PFSK-1 (cell line): ENCODE data around the gene CCDC88C. TPM values are rescaled to one million over a fixed set of nuclear protein-coding genes. Genes with fewer than 3 reads are reported as not detected.

ENCODE experiments used
- FOXP2 ChIP-seq: optimal IDR thresholded peaks from 2 replicates; pipeline ENCODE3; 2011; ENCODE audit warnings: borderline replicate concordance, control low read depth, inconsistent platforms; ENCODE audit not compliant: insufficient read depth; ENCODE audit errors: extremely low read length, extremely low read depth
- POLR2AphosphoS5 ChIP-seq: IDR thresholded peaks from 2 replicates; pipeline ENCODE4 v1.6.1; 2012; ENCODE audit warnings: low read depth, mild to moderate bottlenecking, control low read depth, low read length, moderate library complexity
- SIN3A ChIP-seq: IDR thresholded peaks from 2 replicates; pipeline ENCODE4 v1.6.1; 2012; ENCODE audit warnings: mild to moderate bottlenecking, low read length, moderate library complexity, borderline replicate concordance; ENCODE audit not compliant: insufficient read depth
- TAF1 ChIP-seq: IDR thresholded peaks from 2 replicates; pipeline ENCODE4 v1.6.1; 2012; ENCODE audit warnings: low read length, control low read depth, borderline replicate concordance; ENCODE audit not compliant: insufficient read depth
- polyA plus RNA-seq: library from polyadenylated mRNA; unstranded; fragments of >200 nt; gene quantifications from one replicate; pipeline ENCODE4 v1.2.1, GENCODE V29; 2012; ENCODE audit warnings: low read depth, missing spikeins; ENCODE audit not compliant: insufficient read length
- TF ChIP-seq, protein P1 (sequence below), 2 experiments: IDR thresholded peaks; 2 replicates each; pipeline versions ENCODE4 v1.6.1 to v1.8.0; 2011 to 2012; ENCODE audit warnings: low read depth in 2 of 2, low read length in 2 of 2, control low read depth in 1 of 2, inconsistent platforms in 1 of 2, mild to moderate bottlenecking in 1 of 2, moderate library complexity in 1 of 2; ENCODE audit not compliant: insufficient read depth in 1 of 2

The CCDC88C gene, protein sequence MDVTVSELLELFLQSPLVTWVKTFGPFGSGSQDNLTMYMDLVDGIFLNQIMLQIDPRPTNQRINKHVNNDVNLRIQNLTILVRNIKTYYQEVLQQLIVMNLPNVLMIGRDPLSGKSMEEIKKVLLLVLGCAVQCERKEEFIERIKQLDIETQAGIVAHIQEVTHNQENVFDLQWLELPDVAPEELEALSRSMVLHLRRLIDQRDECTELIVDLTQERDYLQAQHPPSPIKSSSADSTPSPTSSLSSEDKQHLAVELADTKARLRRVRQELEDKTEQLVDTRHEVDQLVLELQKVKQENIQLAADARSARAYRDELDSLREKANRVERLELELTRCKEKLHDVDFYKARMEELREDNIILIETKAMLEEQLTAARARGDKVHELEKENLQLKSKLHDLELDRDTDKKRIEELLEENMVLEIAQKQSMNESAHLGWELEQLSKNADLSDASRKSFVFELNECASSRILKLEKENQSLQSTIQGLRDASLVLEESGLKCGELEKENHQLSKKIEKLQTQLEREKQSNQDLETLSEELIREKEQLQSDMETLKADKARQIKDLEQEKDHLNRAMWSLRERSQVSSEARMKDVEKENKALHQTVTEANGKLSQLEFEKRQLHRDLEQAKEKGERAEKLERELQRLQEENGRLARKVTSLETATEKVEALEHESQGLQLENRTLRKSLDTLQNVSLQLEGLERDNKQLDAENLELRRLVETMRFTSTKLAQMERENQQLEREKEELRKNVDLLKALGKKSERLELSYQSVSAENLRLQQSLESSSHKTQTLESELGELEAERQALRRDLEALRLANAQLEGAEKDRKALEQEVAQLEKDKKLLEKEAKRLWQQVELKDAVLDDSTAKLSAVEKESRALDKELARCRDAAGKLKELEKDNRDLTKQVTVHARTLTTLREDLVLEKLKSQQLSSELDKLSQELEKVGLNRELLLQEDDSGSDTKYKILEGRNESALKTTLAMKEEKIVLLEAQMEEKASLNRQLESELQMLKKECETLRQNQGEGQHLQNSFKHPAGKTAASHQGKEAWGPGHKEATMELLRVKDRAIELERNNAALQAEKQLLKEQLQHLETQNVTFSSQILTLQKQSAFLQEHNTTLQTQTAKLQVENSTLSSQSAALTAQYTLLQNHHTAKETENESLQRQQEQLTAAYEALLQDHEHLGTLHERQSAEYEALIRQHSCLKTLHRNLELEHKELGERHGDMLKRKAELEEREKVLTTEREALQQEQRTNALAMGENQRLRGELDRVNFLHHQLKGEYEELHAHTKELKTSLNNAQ (N-terminal part only)
- polyA plus RNA-seq = 5.6 TPM

DNA sequence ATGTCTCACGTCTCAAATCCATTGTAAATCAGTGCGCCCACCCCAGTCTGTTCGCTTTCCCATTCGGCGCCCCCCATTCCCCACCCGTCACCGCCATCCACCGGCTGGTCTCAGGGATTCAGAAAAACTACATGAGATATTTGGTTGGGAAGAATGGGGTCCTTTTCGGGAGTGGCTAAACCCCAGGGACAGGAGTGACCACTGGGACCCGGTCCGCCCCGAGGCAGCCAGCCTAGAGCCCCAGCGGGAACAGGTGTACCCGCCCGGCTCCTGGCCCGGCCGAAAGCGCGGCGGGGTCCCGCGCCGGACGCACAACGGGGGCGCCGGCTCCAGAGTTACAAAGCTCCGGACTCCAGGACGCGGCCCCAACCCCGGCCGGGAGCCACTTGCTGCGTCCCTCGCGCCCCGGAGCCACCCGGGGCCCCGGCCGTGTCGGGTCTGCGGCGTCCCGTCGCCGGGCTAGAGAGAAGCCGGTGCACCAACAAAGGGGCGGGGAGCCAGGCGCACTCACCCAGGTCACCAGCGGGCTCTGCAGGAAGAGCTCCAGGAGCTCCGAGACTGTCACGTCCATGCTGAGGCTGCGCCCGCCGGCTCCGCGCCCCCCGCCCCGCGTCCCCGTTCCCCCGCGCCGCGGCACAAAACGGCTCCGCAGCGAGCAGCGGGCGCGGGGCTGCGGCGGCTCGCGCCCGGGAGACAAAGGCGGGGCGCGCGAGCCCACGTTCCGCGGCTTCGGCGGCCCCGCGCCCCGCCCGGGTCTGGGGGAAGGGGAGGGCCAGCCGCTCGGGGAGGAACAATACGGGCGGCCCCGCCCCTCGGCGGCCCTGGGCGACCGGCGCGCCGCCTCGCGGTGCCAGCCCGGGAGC lies at the start of gene CCDC88C:
CCDC88C (minus strand) TSS at position 701 of the 863 bp plus-strand sequence; CDS start at position 571, 130 bp downstream.
- TF ChIP-seq FOXP2 = no peak

DNA sequence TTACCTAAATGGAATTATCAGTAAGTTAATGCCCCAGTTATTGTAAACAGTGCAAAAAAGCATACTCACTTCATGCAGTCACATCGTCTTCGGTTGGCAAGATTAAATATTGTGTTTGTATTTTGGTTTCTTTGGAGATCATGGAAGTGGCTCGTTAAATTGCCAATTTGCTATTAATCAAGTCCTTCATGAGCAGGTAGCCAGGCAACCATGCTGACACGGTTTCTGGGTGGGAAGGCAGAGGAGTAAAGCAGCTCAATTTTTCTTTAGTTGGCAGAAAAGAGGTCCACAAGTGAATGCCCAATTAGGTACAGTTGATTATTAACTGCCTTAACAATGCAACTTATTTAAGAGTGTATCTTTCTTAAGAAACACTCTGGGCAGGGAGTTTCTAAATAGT lies 48.6 kb upstream of the CCDC88C start:
- TF ChIP-seq SIN3A (no peak), TAF1 (no peak), POLR2AphosphoS5 (no peak), FOXP2 (no peak)
- TF ChIP-seq, protein P1, sequence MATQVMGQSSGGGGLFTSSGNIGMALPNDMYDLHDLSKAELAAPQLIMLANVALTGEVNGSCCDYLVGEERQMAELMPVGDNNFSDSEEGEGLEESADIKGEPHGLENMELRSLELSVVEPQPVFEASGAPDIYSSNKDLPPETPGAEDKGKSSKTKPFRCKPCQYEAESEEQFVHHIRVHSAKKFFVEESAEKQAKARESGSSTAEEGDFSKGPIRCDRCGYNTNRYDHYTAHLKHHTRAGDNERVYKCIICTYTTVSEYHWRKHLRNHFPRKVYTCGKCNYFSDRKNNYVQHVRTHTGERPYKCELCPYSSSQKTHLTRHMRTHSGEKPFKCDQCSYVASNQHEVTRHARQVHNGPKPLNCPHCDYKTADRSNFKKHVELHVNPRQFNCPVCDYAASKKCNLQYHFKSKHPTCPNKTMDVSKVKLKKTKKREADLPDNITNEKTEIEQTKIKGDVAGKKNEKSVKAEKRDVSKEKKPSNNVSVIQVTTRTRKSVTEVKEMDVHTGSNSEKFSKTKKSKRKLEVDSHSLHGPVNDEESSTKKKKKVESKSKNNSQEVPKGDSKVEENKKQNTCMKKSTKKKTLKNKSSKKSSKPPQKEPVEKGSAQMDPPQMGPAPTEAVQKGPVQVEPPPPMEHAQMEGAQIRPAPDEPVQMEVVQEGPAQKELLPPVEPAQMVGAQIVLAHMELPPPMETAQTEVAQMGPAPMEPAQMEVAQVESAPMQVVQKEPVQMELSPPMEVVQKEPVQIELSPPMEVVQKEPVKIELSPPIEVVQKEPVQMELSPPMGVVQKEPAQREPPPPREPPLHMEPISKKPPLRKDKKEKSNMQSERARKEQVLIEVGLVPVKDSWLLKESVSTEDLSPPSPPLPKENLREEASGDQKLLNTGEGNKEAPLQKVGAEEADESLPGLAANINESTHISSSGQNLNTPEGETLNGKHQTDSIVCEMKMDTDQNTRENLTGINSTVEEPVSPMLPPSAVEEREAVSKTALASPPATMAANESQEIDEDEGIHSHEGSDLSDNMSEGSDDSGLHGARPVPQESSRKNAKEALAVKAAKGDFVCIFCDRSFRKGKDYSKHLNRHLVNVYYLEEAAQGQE (IDR thresholded peaks at IDR 0.05; ENCODE audit: insufficient read depth in 1 of 2, low read depth in 2 of 2, low read length in 2 of 2) = no peak

DNA sequence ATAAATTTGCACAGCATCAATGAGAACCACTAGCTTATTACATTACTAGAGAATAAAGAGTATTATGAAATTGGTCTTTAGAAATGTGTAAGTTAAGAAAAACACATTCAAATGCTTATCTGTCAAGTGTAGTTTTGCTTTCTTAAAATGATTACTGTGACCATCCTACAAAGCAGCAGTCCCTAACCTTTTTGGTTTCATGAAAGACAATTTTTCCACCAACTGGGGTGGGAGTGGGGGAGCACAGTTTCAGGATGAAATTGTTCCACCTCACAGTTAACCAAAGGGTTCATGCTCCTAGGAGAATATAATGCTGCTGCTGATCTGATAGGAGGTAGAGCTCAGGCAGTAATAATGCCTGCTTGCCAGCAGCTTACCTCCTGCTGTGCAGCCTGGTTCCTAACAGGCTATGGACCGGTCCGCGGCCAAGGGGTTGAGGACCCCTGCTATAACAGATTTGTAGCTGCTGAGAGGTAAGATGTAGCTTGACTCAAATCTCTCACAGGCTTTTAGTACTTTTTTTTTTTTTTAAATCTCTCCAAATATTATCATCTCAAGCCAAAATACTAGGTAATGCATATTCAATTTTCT lies 47.1 kb upstream of the CCDC88C start:
- TF ChIP-seq SIN3A (no peak), FOXP2 (no peak)

DNA sequence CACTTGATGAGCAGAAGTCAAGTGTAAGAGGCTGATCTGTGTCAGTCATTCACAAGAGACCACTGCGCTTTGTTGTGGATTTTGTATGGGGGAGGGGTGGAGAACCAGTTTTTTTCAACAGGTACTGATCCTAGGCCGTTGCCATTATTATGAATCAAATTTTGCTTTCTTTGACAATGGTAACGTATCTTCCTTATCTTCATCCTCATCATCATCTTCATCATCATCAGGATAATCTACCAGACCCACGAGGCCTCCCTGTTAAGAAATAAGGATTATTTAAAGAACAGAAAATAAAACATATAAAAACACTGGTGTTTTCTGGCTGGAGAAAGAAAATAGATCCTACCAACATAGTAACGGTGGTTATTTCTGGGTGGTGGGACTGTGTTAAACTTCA lies 41.0 kb upstream of the CCDC88C start:
- TF ChIP-seq FOXP2 (no peak), SIN3A (no peak), TAF1 (no peak), POLR2AphosphoS5 (no peak)
- TF ChIP-seq, protein P1 (IDR thresholded peaks at IDR 0.05; ENCODE audit: insufficient read depth in 1 of 2, low read depth in 2 of 2, low read length in 2 of 2) = no peak

DNA sequence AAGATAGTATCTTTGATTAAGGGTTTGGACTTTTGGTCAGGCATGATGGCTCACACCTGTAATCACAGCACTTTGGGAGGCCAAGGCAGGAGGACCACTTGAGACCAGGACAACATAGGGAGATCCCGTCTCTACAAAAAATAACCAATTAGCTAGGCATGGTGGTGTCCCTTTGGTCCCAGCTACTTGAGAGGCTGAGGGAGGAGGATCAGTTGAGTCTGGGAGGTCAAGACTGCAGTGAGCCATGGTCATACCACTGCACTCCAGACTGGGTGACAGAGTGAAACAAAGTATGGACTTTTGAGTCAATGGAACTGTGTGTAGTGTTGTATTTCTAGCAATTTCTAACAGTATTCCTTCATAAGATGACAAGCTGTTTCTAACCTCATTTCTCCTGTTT lies 38.7 kb upstream of the CCDC88C start:
- TF ChIP-seq POLR2AphosphoS5 (no peak), SIN3A (no peak)
- TF ChIP-seq, protein P1 (IDR thresholded peaks at IDR 0.05; ENCODE audit: insufficient read depth in 1 of 2, low read depth in 2 of 2, low read length in 2 of 2) = no peak
